WTC11 (cell line): Measurements from ENCODE around the gene RNF182. TPM values are rescaled to one million over a fixed set of nuclear protein-coding genes. Genes with fewer than 3 reads are reported as not detected.

Source experiments
- ATAC-seq: fragments of 200-7000 bp; cut with Tn5 transposase; 2 replicates; pipeline ENCODE4 v1.10.0; 2021; ENCODE audit warnings: mild to moderate bottlenecking, moderate library complexity
- CTCF ChIA-PET: fragments of 300-600 bp; sonication (Branson Sonifier 250); formaldehyde crosslinking; loops from one replicate; lab custom pipeline; 2021; ENCODE audit warnings: antibody characterized with exemption; lab: Charles Lee
- POLR2A ChIA-PET: fragments of 350-600 bp; sonication (Branson Sonifier 250); formaldehyde crosslinking; loops from one replicate; lab custom pipeline; 2021; ENCODE audit warnings: antibody characterized with exemption; lab: Charles Lee
- DNase-seq: peaks from one replicate; pipeline ENCODE4 v3.0.0; 2021; ENCODE audit warnings: low spot score
- H3K27ac Mint-ChIP-seq: 2 replicates; pipeline ENCODE4 v1.8.0; 2021; ENCODE audit warnings: mixed read lengths
- H3K27me3 Mint-ChIP-seq: 2 replicates; pipeline ENCODE4 v1.8.0; 2021; ENCODE audit warnings: low read depth, mild to moderate bottlenecking, moderate library complexity, mixed read lengths
- H3K36me3 Mint-ChIP-seq: 2 replicates; pipeline ENCODE4 v1.8.0; 2021; ENCODE audit warnings: mixed read lengths
- H3K4me1 Mint-ChIP-seq: 2 replicates; pipeline ENCODE4 v1.8.0; 2022; ENCODE audit warnings: mixed read lengths
- H3K4me3 Mint-ChIP-seq: 2 replicates; pipeline ENCODE4 v1.8.0; 2021; ENCODE audit warnings: mild to moderate bottlenecking, moderate library complexity, mixed read lengths
- H3K9me3 Mint-ChIP-seq: 2 replicates; pipeline ENCODE4 v1.8.0; 2021; ENCODE audit warnings: mixed read lengths
- CREM ChIP-seq: sonication (generic); formaldehyde crosslinking; IDR thresholded peaks from 2 replicates; pipeline ENCODE4 v1.8.1; 2022; ENCODE audit warnings: mild to moderate bottlenecking, missing genetic modification reagents, moderate library complexity
- ELF4 ChIP-seq: sonication (generic); formaldehyde crosslinking; IDR thresholded peaks from 2 replicates; pipeline ENCODE4 v1.8.1; 2022; ENCODE audit warnings: low read depth, mild to moderate bottlenecking, moderate library complexity, missing genetic modification reagents
- GTF2I ChIP-seq: fragments of 250-450 bp; sonication (Bioruptor Pico); conservative IDR thresholded peaks from 2 replicates; pipeline ENCODE4 v1.4.0; 2021; ENCODE audit warnings: mild to moderate bottlenecking
- HMGA2 ChIP-seq: fragments of 250-450 bp; sonication (Bioruptor Pico); IDR thresholded peaks from 2 replicates; pipeline ENCODE4 v1.4.0; 2021; ENCODE audit warnings: mild to moderate bottlenecking, moderate library complexity
- MYBL2 ChIP-seq: sonication (generic); formaldehyde crosslinking; IDR thresholded peaks from 2 replicates; pipeline ENCODE4 v1.8.1; 2023; ENCODE audit warnings: mild to moderate bottlenecking, moderate library complexity, missing genetic modification reagents
- NFATC4 ChIP-seq: fragments of 250-450 bp; sonication (Bioruptor Pico); IDR thresholded peaks from 2 replicates; pipeline ENCODE4 v1.9.0; 2021; ENCODE audit warnings: mild to moderate bottlenecking
- NFE2L1 ChIP-seq: sonication (generic); formaldehyde crosslinking; IDR thresholded peaks from 2 replicates; pipeline ENCODE4 v1.8.1; 2023; ENCODE audit warnings: missing genetic modification reagents
- NFYB ChIP-seq: sonication (generic); formaldehyde crosslinking; conservative IDR thresholded peaks from 2 replicates; pipeline ENCODE4 v1.8.0; 2022; ENCODE audit warnings: low read depth, missing genetic modification reagents
- NR1H2 ChIP-seq: sonication (generic); formaldehyde crosslinking; IDR thresholded peaks from 2 replicates; pipeline ENCODE4 v1.9.0; 2021; ENCODE audit warnings: mild to moderate bottlenecking, moderate library complexity, missing genetic modification reagents
- OVOL2 ChIP-seq: fragments of 250-450 bp; sonication (Bioruptor Pico); IDR thresholded peaks from 2 replicates; pipeline ENCODE4 v1.9.0; 2021; ENCODE audit warnings: mild to moderate bottlenecking, borderline replicate concordance
- SOX15 ChIP-seq: fragments of 250-450 bp; sonication (Bioruptor Pico); IDR thresholded peaks from 2 replicates; pipeline ENCODE4 v1.9.0; 2021; ENCODE audit warnings: mild to moderate bottlenecking
- ZNF121 ChIP-seq: sonication (generic); formaldehyde crosslinking; IDR thresholded peaks from 2 replicates; pipeline ENCODE4 v1.8.0; 2023; ENCODE audit warnings: missing genetic modification reagents
- ZNF219 ChIP-seq: sonication (generic); formaldehyde crosslinking; IDR thresholded peaks from 2 replicates; pipeline ENCODE4 v1.8.0; 2023; ENCODE audit warnings: missing genetic modification reagents, mild to moderate bottlenecking, borderline replicate concordance
- ZNF396 ChIP-seq: fragments of 250-450 bp; sonication (Bioruptor Pico); IDR thresholded peaks from 2 replicates; pipeline ENCODE4 v1.8.0; 2021; ENCODE audit warnings: mild to moderate bottlenecking, moderate library complexity, borderline replicate concordance
- ZNF423 ChIP-seq: fragments of 250-450 bp; sonication (Bioruptor Pico); IDR thresholded peaks from 2 replicates; pipeline ENCODE4 v2.1.2; 2022; ENCODE audit warnings: mild to moderate bottlenecking, moderate library complexity
- ZNF671 ChIP-seq: fragments of 250-450 bp; sonication (Bioruptor Pico); IDR thresholded peaks from 2 replicates; pipeline ENCODE4 v1.8.0; 2021; ENCODE audit warnings: mild to moderate bottlenecking
- total RNA-seq: library from RNA; stranded (reverse); gene quantifications from 3 replicates; pipeline ENCODE4 v1.2.3, GENCODE V29; 2021
- TF ChIP-seq, protein P1 (sequence below): sonication (generic); formaldehyde crosslinking; IDR thresholded peaks from 2 replicates; pipeline ENCODE4 v1.8.1; 2023; ENCODE audit warnings: mild to moderate bottlenecking, missing genetic modification reagents
- TF ChIP-seq, protein P2 (sequence below): sonication (generic); formaldehyde crosslinking; IDR thresholded peaks from 2 replicates; pipeline ENCODE4 v1.8.0; 2022; ENCODE audit warnings: mild to moderate bottlenecking, missing genetic modification reagents
- TF ChIP-seq, protein P3 (sequence below): fragments of 250-450 bp; sonication (Bioruptor Pico); IDR thresholded peaks from 2 replicates; pipeline ENCODE4 v1.9.0; 2021; ENCODE audit warnings: mild to moderate bottlenecking
- TF ChIP-seq, protein P4 (sequence below): fragments of 250-450 bp; sonication (Bioruptor Pico); IDR thresholded peaks from 2 replicates; pipeline ENCODE4 v1.8.0; 2021; ENCODE audit warnings: mild to moderate bottlenecking
- TF ChIP-seq, protein P5 (sequence below): sonication (generic); formaldehyde crosslinking; IDR thresholded peaks from 2 replicates; pipeline ENCODE4 v1.8.1; 2022; ENCODE audit warnings: missing genetic modification reagents, borderline replicate concordance
- TF ChIP-seq, protein P6 (sequence below): sonication (generic); formaldehyde crosslinking; IDR thresholded peaks from 2 replicates; pipeline ENCODE4 v1.8.1; 2023; ENCODE audit warnings: mild to moderate bottlenecking, missing genetic modification reagents, borderline replicate concordance
- TF ChIP-seq, protein P7 (sequence below): sonication (generic); formaldehyde crosslinking; IDR thresholded peaks from 2 replicates; pipeline ENCODE4 v1.8.0; 2022; ENCODE audit warnings: mild to moderate bottlenecking, missing genetic modification reagents

Gene RNF182
- total RNA-seq, 1 experiment from 2014 or later: 6.7 TPM

DNA sequence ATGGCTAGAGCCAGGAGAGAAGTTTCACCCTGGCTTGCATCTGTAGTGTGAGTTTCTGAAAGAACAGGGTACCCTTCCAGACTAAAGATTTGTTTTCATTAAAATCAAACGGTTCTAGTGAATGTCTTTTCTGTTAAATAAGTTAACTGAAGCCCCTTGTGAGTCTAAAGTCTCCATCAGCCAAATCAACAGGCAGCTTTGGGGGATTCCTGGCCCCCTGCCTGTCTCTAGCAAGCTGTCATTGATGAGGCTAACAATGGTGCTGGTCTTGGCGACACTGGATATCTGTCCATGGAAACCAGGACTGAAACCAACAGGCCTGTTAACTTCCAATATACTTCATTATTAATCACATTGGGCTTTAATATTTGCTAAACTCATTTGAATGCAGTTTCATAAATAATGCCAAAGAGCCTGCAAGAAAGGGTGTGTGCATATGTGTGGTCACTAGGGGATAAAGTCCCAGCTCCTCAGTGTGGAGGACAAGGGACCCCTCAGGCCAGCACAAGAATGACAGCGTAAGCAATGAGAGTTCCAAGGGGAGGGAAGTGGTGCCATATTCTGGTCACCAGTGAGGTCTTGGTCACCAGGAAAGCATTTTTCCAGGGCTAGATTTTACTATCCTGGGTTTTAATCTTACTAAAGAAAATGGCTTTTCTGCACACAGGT, 9.1 kb upstream of the RNF182 start:
- CTCF ChIA-PET: interaction anchor here (1.0 to 9.6 kb wide), 4 partner anchors 8 to 151 kb away, joined by 7 to 126 read pairs (median 9); no protein-coding TSS in a partner anchor
- Mint-ChIP-seq H3K27ac (no peak overlapping the region), H3K4me3 (no peak overlapping the region), H3K36me3 (no peaks in the 10 kb centered on the region), H3K27me3 (peaks cover 21% of the 10 kb centered on the region), H3K9me3 (no peaks in the 10 kb centered on the region), H3K4me1 (peaks cover 16% of the 10 kb centered on the region)
- TF ChIP-seq, protein P1, sequence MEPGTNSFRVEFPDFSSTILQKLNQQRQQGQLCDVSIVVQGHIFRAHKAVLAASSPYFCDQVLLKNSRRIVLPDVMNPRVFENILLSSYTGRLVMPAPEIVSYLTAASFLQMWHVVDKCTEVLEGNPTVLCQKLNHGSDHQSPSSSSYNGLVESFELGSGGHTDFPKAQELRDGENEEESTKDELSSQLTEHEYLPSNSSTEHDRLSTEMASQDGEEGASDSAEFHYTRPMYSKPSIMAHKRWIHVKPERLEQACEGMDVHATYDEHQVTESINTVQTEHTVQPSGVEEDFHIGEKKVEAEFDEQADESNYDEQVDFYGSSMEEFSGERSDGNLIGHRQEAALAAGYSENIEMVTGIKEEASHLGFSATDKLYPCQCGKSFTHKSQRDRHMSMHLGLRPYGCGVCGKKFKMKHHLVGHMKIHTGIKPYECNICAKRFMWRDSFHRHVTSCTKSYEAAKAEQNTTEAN (CRISPR knock-in tag): no peak
- TF ChIP-seq ZNF423 (CRISPR knock-in tag) (no peak), MYBL2 (CRISPR knock-in tag) (no peak), NFYB (CRISPR knock-in tag) (no peak), ZNF396 (CRISPR knock-in tag) (no peak), ZNF671 (CRISPR knock-in tag) (no peak), NFATC4 (CRISPR knock-in tag) (no peak), NR1H2 (no peak), CREM (CRISPR knock-in tag) (no peak), ZNF219 (CRISPR knock-in tag) (no peak)
- TF ChIP-seq, protein P2, sequence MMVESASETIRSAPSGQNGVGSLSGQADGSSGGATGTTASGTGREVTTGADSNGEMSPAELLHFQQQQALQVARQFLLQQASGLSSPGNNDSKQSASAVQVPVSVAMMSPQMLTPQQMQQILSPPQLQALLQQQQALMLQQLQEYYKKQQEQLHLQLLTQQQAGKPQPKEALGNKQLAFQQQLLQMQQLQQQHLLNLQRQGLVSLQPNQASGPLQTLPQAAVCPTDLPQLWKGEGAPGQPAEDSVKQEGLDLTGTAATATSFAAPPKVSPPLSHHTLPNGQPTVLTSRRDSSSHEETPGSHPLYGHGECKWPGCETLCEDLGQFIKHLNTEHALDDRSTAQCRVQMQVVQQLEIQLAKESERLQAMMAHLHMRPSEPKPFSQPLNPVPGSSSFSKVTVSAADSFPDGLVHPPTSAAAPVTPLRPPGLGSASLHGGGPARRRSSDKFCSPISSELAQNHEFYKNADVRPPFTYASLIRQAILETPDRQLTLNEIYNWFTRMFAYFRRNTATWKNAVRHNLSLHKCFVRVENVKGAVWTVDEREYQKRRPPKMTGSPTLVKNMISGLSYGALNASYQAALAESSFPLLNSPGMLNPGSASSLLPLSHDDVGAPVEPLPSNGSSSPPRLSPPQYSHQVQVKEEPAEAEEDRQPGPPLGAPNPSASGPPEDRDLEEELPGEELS: no peak
- POLR2A ChIA-PET: interaction anchor here (0.6 to 3.2 kb wide), 2 partner anchors 9 to 117 kb away, joined by 3 to 15 read pairs; partner anchors contain the start of gene RNF182
- ATAC-seq (peak; percentile 82), DNase-seq (no peak)

DNA sequence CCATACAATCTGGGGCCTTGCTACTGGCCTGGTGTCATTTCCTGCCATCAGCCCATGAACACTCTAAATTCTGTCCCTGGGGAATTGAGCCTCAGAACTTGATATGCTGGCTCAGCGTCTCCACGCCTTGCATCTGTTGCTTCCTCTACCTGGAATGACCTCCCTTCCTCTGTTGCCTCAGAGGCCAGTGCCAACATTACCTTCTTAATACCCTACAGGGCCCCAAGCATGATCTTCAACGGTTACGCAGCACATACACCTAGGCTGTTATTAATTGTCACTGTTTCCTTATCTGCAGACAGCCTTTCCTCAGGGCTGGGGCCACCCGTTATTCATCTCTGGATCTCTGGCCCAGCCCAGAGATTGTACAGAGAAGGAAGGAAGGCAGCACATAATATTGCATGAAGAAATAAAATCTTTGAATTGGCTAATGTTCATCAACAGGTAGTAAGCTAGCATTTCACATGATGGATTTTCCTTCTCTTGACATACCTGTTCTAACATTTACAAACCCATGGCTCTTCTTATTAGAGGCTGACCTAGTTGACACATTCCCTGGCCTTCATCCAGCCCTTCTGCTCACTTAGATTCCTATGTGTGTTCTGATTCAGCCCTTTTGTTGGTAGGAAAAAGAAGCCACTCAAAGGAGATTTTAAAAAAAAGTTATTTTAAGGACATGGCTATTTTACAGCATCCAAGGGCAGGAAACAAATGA, 8.4 kb upstream of the RNF182 start:
- no peaks in the 10 kb centered on the region for H3K9me3 Mint-ChIP-seq
- H3K27ac Mint-ChIP-seq: no peak overlapping the region
- POLR2A ChIA-PET: interaction anchor here (0.5 kb wide), 1 partner anchor 126 kb away, joined by 3 read pairs; no protein-coding TSS in a partner anchor
- ATAC-seq: no peak
- TF ChIP-seq ZNF121: no peak
- no peak for TF ChIP-seq GTF2I
- no peak for TF ChIP-seq NFE2L1 (CRISPR knock-in tag)
- TF ChIP-seq NFYB (CRISPR knock-in tag): no peak
- TF ChIP-seq, protein P3, sequence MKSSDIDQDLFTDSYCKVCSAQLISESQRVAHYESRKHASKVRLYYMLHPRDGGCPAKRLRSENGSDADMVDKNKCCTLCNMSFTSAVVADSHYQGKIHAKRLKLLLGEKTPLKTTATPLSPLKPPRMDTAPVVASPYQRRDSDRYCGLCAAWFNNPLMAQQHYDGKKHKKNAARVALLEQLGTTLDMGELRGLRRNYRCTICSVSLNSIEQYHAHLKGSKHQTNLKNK (CRISPR knock-in tag): no peak
- no peak for TF ChIP-seq ELF4
- TF ChIP-seq, protein P4, sequence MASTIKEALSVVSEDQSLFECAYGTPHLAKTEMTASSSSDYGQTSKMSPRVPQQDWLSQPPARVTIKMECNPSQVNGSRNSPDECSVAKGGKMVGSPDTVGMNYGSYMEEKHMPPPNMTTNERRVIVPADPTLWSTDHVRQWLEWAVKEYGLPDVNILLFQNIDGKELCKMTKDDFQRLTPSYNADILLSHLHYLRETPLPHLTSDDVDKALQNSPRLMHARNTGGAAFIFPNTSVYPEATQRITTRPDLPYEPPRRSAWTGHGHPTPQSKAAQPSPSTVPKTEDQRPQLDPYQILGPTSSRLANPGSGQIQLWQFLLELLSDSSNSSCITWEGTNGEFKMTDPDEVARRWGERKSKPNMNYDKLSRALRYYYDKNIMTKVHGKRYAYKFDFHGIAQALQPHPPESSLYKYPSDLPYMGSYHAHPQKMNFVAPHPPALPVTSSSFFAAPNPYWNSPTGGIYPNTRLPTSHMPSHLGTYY (CRISPR knock-in tag): no peak
- TF ChIP-seq, protein P5, sequence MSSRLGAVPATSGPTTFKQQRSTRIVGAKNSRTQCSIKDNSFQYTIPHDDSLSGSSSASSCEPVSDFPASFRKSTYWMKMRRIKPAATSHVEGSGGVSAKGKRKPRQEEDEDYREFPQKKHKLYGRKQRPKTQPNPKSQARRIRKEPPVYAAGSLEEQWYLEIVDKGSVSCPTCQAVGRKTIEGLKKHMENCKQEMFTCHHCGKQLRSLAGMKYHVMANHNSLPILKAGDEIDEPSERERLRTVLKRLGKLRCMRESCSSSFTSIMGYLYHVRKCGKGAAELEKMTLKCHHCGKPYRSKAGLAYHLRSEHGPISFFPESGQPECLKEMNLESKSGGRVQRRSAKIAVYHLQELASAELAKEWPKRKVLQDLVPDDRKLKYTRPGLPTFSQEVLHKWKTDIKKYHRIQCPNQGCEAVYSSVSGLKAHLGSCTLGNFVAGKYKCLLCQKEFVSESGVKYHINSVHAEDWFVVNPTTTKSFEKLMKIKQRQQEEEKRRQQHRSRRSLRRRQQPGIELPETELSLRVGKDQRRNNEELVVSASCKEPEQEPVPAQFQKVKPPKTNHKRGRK (CRISPR knock-in tag): no peak
- no peak for TF ChIP-seq HMGA2
- TF ChIP-seq, protein P6, sequence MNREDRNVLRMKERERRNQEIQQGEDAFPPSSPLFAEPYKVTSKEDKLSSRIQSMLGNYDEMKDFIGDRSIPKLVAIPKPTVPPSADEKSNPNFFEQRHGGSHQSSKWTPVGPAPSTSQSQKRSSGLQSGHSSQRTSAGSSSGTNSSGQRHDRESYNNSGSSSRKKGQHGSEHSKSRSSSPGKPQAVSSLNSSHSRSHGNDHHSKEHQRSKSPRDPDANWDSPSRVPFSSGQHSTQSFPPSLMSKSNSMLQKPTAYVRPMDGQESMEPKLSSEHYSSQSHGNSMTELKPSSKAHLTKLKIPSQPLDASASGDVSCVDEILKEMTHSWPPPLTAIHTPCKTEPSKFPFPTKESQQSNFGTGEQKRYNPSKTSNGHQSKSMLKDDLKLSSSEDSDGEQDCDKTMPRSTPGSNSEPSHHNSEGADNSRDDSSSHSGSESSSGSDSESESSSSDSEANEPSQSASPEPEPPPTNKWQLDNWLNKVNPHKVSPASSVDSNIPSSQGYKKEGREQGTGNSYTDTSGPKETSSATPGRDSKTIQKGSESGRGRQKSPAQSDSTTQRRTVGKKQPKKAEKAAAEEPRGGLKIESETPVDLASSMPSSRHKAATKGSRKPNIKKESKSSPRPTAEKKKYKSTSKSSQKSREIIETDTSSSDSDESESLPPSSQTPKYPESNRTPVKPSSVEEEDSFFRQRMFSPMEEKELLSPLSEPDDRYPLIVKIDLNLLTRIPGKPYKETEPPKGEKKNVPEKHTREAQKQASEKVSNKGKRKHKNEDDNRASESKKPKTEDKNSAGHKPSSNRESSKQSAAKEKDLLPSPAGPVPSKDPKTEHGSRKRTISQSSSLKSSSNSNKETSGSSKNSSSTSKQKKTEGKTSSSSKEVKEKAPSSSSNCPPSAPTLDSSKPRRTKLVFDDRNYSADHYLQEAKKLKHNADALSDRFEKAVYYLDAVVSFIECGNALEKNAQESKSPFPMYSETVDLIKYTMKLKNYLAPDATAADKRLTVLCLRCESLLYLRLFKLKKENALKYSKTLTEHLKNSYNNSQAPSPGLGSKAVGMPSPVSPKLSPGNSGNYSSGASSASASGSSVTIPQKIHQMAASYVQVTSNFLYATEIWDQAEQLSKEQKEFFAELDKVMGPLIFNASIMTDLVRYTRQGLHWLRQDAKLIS (CRISPR knock-in tag): no peak
- no peak for TF ChIP-seq OVOL2
- no peak for TF ChIP-seq SOX15 (CRISPR knock-in tag)
- TF ChIP-seq, protein P7, sequence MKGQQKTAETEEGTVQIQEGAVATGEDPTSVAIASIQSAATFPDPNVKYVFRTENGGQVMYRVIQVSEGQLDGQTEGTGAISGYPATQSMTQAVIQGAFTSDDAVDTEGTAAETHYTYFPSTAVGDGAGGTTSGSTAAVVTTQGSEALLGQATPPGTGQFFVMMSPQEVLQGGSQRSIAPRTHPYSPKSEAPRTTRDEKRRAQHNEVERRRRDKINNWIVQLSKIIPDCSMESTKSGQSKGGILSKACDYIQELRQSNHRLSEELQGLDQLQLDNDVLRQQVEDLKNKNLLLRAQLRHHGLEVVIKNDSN (CRISPR knock-in tag): no peak
- CTCF ChIA-PET: interaction anchor here (1.0 to 9.6 kb wide), 3 partner anchors 8 to 150 kb away, joined by 7 to 126 read pairs (median 10); no protein-coding TSS in a partner anchor
- DNase-seq: no peak
- no peak overlapping the region for H3K4me3 Mint-ChIP-seq
- no peaks in the 10 kb centered on the region for H3K36me3 Mint-ChIP-seq
- peaks cover 16% of the 10 kb centered on the region for H3K4me1 Mint-ChIP-seq
- H3K27me3 Mint-ChIP-seq: peaks cover 21% of the 10 kb centered on the region
